ENCODE measurements around the gene ANKRD50.

- no peak for TF ChIP-seq TAF1 (IDR thresholded peaks at IDR 0.05; ENCODE audit: low read depth, low read length)
- TF ChIP-seq POLR2AphosphoS5 (IDR thresholded peaks at IDR 0.05; ENCODE audit: low read depth, low read length), result no peak
- no peak for TF ChIP-seq POLR2A (IDR thresholded peaks at IDR 0.05; ENCODE audit: low read depth, low read length)
- no peak for TF ChIP-seq POU2F2 (IDR thresholded peaks at IDR 0.05; ENCODE audit: low read depth, low read length)
- no peak for TF ChIP-seq SPI1 (IDR thresholded peaks at IDR 0.05; ENCODE audit: low read depth, low read length)
- TF ChIP-seq PAX5 (IDR thresholded peaks at IDR 0.05; ENCODE audit: insufficient read depth, low read length, severe bottlenecking), result no peak
Observed at GRCh38 chr4:124666496-124666895, 46.0 kb downstream of the ANKRD50 start.

Measured in GM12891 (cell line).